ENCODE measurements around the gene LAMA5. TPM values are rescaled to one million over a fixed set of nuclear protein-coding genes. Genes with fewer than 3 reads are reported as not detected.

LAMA5 gene
- total RNA-seq, 1 donor from 2014 or later = 232 TPM

GRCh38 chr20:62391165-62392076 lies 24.3 kb upstream of the LAMA5 start:
- DNase-seq (ENCODE audit: low spot score) = no peak
- intact Hi-C loops (cut with DNase I) = no loop called here
- no peak for ATAC-seq

GRCh38 chr20:62390317-62391164 lies 23.4 kb upstream of the LAMA5 start:
- no peak for DNase-seq (ENCODE audit: low spot score)
- intact Hi-C loops (cut with DNase I) = no loop called here
- no peak for ATAC-seq

- DNase-seq (ENCODE audit: low spot score) (no peak), ATAC-seq (no peak)
- intact Hi-C loops (cut with DNase I) = no loop called here
These were observed 22.5 kb upstream of the LAMA5 start for GRCh38 chr20:62389601-62390087.

GRCh38 chr20:62388839-62389600 lies 21.9 kb upstream of the LAMA5 start:
- ATAC-seq = no peak
- intact Hi-C loops (cut with DNase I) = no loop called here
- DNase-seq (ENCODE audit: low spot score) = no peak

- intact Hi-C loops (cut with DNase I) = no loop called here
- ATAC-seq (no peak), DNase-seq (ENCODE audit: low spot score) (no peak)
These were observed 21.0 kb upstream of the LAMA5 start for GRCh38 chr20:62387933-62388635.

- intact Hi-C loops (cut with DNase I) = no loop called here
- no peak for ATAC-seq
- DNase-seq (ENCODE audit: low spot score) = no peak
These were observed 20.3 kb upstream of the LAMA5 start for GRCh38 chr20:62387219-62387913.

GRCh38 chr20:62386383-62387218 lies 19.5 kb upstream of the LAMA5 start, which contains the start of gene RPS21:
RPS21 (plus strand) TSS chr20:62387103; CDS start chr20:62387339, 236 bp downstream.
- intact Hi-C loops (cut with DNase I) = no loop called here
- peak; percentile 96 for ATAC-seq
- peak; percentile 96 for DNase-seq (ENCODE audit: low spot score)

GRCh38 chr20:62382306-62383198 lies 15.4 kb upstream of the LAMA5 start:
- ATAC-seq = peak; percentile 80
- peak; percentile 82 for DNase-seq (ENCODE audit: low spot score)
- intact Hi-C loops (cut with DNase I) = loop anchor here (5.0 kb wide), 1 partner anchor 80 kb away; the partner anchor contains the start of gene ADRM1

- intact Hi-C loops (cut with DNase I) = loop anchor here (5.0 kb wide), 1 partner anchor 80 kb away; the partner anchor contains the start of gene ADRM1
- ATAC-seq (no peak), DNase-seq (ENCODE audit: low spot score) (no peak)
These were observed 14.7 kb upstream of the LAMA5 start for GRCh38 chr20:62381842-62382241.

GRCh38 chr20:62381202-62381797 lies 14.2 kb upstream of the LAMA5 start:
- ATAC-seq (no peak), DNase-seq (ENCODE audit: low spot score) (no peak)
- intact Hi-C loops (cut with DNase I) = loop anchor here (5.0 kb wide), 1 partner anchor 79 kb away; the partner anchor contains the start of gene ADRM1

- intact Hi-C loops (cut with DNase I) = no loop called here
- DNase-seq (ENCODE audit: low spot score) = no peak
- ATAC-seq = no peak
These were observed 11.1 kb upstream of the LAMA5 start for GRCh38 chr20:62378215-62378614.

GRCh38 chr20:62377615-62378178 lies 10.6 kb upstream of the LAMA5 start:
- DNase-seq (ENCODE audit: low spot score) (no peak), ATAC-seq (no peak)
- intact Hi-C loops (cut with DNase I) = no loop called here

GRCh38 chr20:62377064-62377461 lies 10.0 kb upstream of the LAMA5 start:
- intact Hi-C loops (cut with DNase I) = no loop called here
- DNase-seq (ENCODE audit: low spot score) (no peak), ATAC-seq (no peak)

- no peak for DNase-seq (ENCODE audit: low spot score)
These were observed 9.3 kb upstream of the LAMA5 start for GRCh38 chr20:62376112-62377063.

More at GRCh38 chr20:62376112-62377063, 9.3 kb upstream of the LAMA5 start:
- intact Hi-C loops (cut with DNase I) = no loop called here
- ATAC-seq = peak; percentile 51
